ENCODE measurements around the gene ADPGK.

The ADPGK gene

GRCh38 chr15:72774696-72775383 is 8.7 kb downstream of the ADPGK start:
- no peak for DNase-seq (ENCODE audit: low read depth)
- H3K4me3 ChIP-seq (ENCODE audit: low read depth, low read length), result no peak overlapping the region
- no peak for TF ChIP-seq CTCF (IDR thresholded peaks at IDR 0.05; ENCODE audit: low read depth, low read length, missing control alignments)
- in situ Hi-C loops (cut with HindIII; ENCODE audit: low sequenced_read_pairs), result no loop called here

- H3K4me3 ChIP-seq (ENCODE audit: low read depth, low read length), result no peak overlapping the region
- in situ Hi-C loops (cut with HindIII; ENCODE audit: low sequenced_read_pairs), result no loop called here
- no peak for TF ChIP-seq CTCF (IDR thresholded peaks at IDR 0.05; ENCODE audit: low read depth, low read length, missing control alignments)
- no peak for DNase-seq (ENCODE audit: low read depth)
These were observed 12.2 kb downstream of the ADPGK start for GRCh38 chr15:72771329-72771725.

- in situ Hi-C loops (cut with HindIII; ENCODE audit: low sequenced_read_pairs), result no loop called here
- peak; percentile 39 for TF ChIP-seq CTCF (IDR thresholded peaks at IDR 0.05; ENCODE audit: low read depth, low read length, missing control alignments)
- no peak overlapping the region for H3K4me3 ChIP-seq (ENCODE audit: low read depth, low read length)
- no peak for DNase-seq (ENCODE audit: low read depth)
These were observed 12.8 kb downstream of the ADPGK start for GRCh38 chr15:72770673-72771328.

- in situ Hi-C loops (cut with HindIII; ENCODE audit: low sequenced_read_pairs), result no loop called here
- TF ChIP-seq CTCF (IDR thresholded peaks at IDR 0.05; ENCODE audit: low read depth, low read length, missing control alignments), result no peak
- DNase-seq (ENCODE audit: low read depth), result no peak
- H3K4me3 ChIP-seq (ENCODE audit: low read depth, low read length), result no peak overlapping the region
These were observed 16.8 kb downstream of the ADPGK start for GRCh38 chr15:72766780-72767179.

- no peak for DNase-seq (ENCODE audit: low read depth)
- in situ Hi-C loops (cut with HindIII; ENCODE audit: low sequenced_read_pairs), result no loop called here
- TF ChIP-seq CTCF (IDR thresholded peaks at IDR 0.05; ENCODE audit: low read depth, low read length, missing control alignments), result no peak
- no peak overlapping the region for H3K4me3 ChIP-seq (ENCODE audit: low read depth, low read length)
These were observed 17.5 kb downstream of the ADPGK start for GRCh38 chr15:72766025-72766424.

GRCh38 chr15:72764656-72765055 is 18.9 kb downstream of the ADPGK start:
- DNase-seq (ENCODE audit: low read depth), result no peak
- no peak for TF ChIP-seq CTCF (IDR thresholded peaks at IDR 0.05; ENCODE audit: low read depth, low read length, missing control alignments)
- in situ Hi-C loops (cut with HindIII; ENCODE audit: low sequenced_read_pairs), result no loop called here
- no peak overlapping the region for H3K4me3 ChIP-seq (ENCODE audit: low read depth, low read length)
